Activated naive CD8-positive, alpha-beta T cell treated with anti-CD3 and anti-CD28 coated beads, Interleukin-2, amount 50 U/mL, for 16 hours (primary cell): ENCODE data around the gene CBFA2T3.

Experiments
- DNase-seq: peaks from one replicate; pipeline ENCODE4 v3.0.0-alpha.2; 2020; ENCODE audit warnings: low read depth, low spot score

The CBFA2T3 gene

GRCh38 chr16:88939245-88939971, 37.6 kb downstream of the CBFA2T3 start:
- DNase-seq: no peak

- DNase-seq: no peak
These were observed 38.2 kb downstream of the CBFA2T3 start for GRCh38 chr16:88938777-88939244.

GRCh38 chr16:88938119-88938776, 38.8 kb downstream of the CBFA2T3 start:
- no peak for DNase-seq

- DNase-seq: no peak
These were observed 39.8 kb downstream of the CBFA2T3 start for GRCh38 chr16:88937206-88937621.

GRCh38 chr16:88936556-88937205, 40.3 kb downstream of the CBFA2T3 start:
- no peak for DNase-seq

GRCh38 chr16:88936008-88936555, 40.9 kb downstream of the CBFA2T3 start:
- DNase-seq: no peak

- no peak for DNase-seq
These were observed 42.8 kb downstream of the CBFA2T3 start for GRCh38 chr16:88934066-88934667.

- DNase-seq: no peak
These were observed 44.1 kb downstream of the CBFA2T3 start for GRCh38 chr16:88932929-88933328.

GRCh38 chr16:88931936-88932335, 45.1 kb downstream of the CBFA2T3 start:
- DNase-seq: no peak

- no peak for DNase-seq
These were observed 45.6 kb downstream of the CBFA2T3 start for GRCh38 chr16:88931373-88931900.

GRCh38 chr16:88930716-88931115, 46.3 kb downstream of the CBFA2T3 start:
- DNase-seq: no peak

- DNase-seq: no peak
These were observed 47.9 kb downstream of the CBFA2T3 start for GRCh38 chr16:88929091-88929445.

- no peak for DNase-seq
These were observed 48.5 kb downstream of the CBFA2T3 start for GRCh38 chr16:88928405-88929090.

- DNase-seq: no peak
These were observed 49.3 kb downstream of the CBFA2T3 start for GRCh38 chr16:88927661-88928060.

GRCh38 chr16:88927010-88927409, 50.0 kb downstream of the CBFA2T3 start:
- no peak for DNase-seq

- DNase-seq: no peak
These were observed 50.5 kb downstream of the CBFA2T3 start for GRCh38 chr16:88926374-88926990.

- no peak for DNase-seq
These were observed 51.5 kb downstream of the CBFA2T3 start for GRCh38 chr16:88925540-88925887.

- DNase-seq: no peak
These were observed 52.0 kb downstream of the CBFA2T3 start for GRCh38 chr16:88924834-88925539.

- no peak for DNase-seq
These were observed 52.8 kb downstream of the CBFA2T3 start for GRCh38 chr16:88923926-88924833.
